Stomach (tissue), 4 donors: ENCODE measurements around the gene TNS1.

ENCODE experiments used
- EP300 ChIP-seq: sonication (generic); formaldehyde crosslinking; IDR thresholded peaks from one replicate; pipeline ENCODE4 v1.6.1; 2017; ENCODE audit warnings: antibody characterized with exemption
- POLR2A ChIP-seq, 4 donors: fragments of 450-650 bp; IDR thresholded peaks; one replicate each; pipeline ENCODE4 v1.6.1; 2016; ENCODE audit warnings: antibody characterized with exemption in 4 of 4, control low read depth in 2 of 4, mild to moderate bottlenecking in 1 of 4, moderate library complexity in 1 of 4
- POLR2AphosphoS5 ChIP-seq, 3 donors: sonication (generic); formaldehyde crosslinking; IDR thresholded peaks; one replicate each; pipeline ENCODE4 v1.6.1; 2016; ENCODE audit warnings: antibody characterized with exemption in 3 of 3
- TF ChIP-seq, protein P1 (sequence below), 7 experiments: fragments of 450-650 bp in 4 of 7; fragments of 200-600 bp in 3 of 7; sonication (generic) in 3 of 7; IDR thresholded peaks; one replicate each; pipeline ENCODE4 v1.5.1; 2016 to 2019; ENCODE audit warnings: antibody characterized with exemption in 7 of 7, control low read depth in 2 of 7, mild to moderate bottlenecking in 1 of 7

DNA sequence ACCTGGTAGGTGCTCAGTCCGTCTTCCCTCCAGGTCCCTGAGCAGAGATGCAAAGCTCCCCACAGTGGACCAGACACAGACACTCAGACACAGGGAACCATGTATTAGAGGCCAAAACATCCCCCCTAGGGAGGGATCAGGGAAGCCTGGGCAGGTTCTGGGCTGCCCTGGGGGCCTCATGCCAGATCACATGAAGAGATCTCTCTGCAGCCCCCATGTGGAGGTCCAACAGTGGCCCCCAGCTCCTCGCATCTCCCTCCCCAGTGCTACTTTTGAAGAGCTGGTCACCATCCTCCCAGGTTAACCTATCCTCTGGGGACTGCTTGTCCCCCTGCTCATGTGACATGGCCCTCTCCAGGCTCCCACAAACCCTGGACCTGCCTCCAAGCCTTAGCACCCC lies 10.5 kb upstream of the TNS1 start:
- TF ChIP-seq, protein P1, sequence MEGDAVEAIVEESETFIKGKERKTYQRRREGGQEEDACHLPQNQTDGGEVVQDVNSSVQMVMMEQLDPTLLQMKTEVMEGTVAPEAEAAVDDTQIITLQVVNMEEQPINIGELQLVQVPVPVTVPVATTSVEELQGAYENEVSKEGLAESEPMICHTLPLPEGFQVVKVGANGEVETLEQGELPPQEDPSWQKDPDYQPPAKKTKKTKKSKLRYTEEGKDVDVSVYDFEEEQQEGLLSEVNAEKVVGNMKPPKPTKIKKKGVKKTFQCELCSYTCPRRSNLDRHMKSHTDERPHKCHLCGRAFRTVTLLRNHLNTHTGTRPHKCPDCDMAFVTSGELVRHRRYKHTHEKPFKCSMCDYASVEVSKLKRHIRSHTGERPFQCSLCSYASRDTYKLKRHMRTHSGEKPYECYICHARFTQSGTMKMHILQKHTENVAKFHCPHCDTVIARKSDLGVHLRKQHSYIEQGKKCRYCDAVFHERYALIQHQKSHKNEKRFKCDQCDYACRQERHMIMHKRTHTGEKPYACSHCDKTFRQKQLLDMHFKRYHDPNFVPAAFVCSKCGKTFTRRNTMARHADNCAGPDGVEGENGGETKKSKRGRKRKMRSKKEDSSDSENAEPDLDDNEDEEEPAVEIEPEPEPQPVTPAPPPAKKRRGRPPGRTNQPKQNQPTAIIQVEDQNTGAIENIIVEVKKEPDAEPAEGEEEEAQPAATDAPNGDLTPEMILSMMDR (IDR thresholded peaks at IDR 0.05) = no peak
- TF ChIP-seq POLR2AphosphoS5 (IDR thresholded peaks at IDR 0.05) (no peak), POLR2A (IDR thresholded peaks at IDR 0.05) (no peak), EP300 (no peak)
